GM21825 (cell line): ENCODE measurements around the gene RETN.

Experiments used
- ATAC-seq: cut with Tn5 transposase; IDR thresholded peaks from one replicate; pipeline ENCODE4 v1.9.1; 2021; ENCODE audit warnings: mild to moderate bottlenecking, moderate library complexity; ENCODE audit not compliant: unreplicated experiment

The RETN gene

GRCh38 chr19:7657131-7657751 lies 11.6 kb upstream of the RETN start:
- no peak for ATAC-seq

- ATAC-seq = peak; percentile 70
These were observed 10.6 kb upstream of the RETN start for GRCh38 chr19:7658219-7658686.

- ATAC-seq = no peak
These were observed 6.9 kb upstream of the RETN start for GRCh38 chr19:7661744-7662538.

- ATAC-seq = no peak
These were observed 6.2 kb upstream of the RETN start for GRCh38 chr19:7662657-7663056.

GRCh38 chr19:7663706-7664105 lies 5.1 kb upstream of the RETN start:
- ATAC-seq = no peak

- no peak for ATAC-seq
These were observed 3.8 kb upstream of the RETN start for GRCh38 chr19:7665076-7665475.

GRCh38 chr19:7669641-7670040 lies 792 bp downstream of the RETN start:
- no peak for ATAC-seq

- ATAC-seq = no peak
These were observed 1.4 kb downstream of the RETN start for GRCh38 chr19:7670150-7670783.

GRCh38 chr19:7670790-7671189 lies 1.9 kb downstream of the RETN start:
- ATAC-seq = no peak

GRCh38 chr19:7672522-7672921 lies 3.7 kb downstream of the RETN start:
- ATAC-seq = no peak

- no peak for ATAC-seq
These were observed 5.5 kb downstream of the RETN start for GRCh38 chr19:7674010-7675005.

GRCh38 chr19:7676376-7676775 lies 7.5 kb downstream of the RETN start:
- ATAC-seq = no peak

GRCh38 chr19:7676854-7677253 lies 8.0 kb downstream of the RETN start, which contains the start of gene MCEMP1:
MCEMP1 (plus strand) TSS chr19:7677090; CDS start chr19:7677121, 31 bp downstream.
- ATAC-seq = no peak

- no peak for ATAC-seq
These were observed 8.9 kb downstream of the RETN start for GRCh38 chr19:7677669-7678311.

GRCh38 chr19:7678971-7679751 lies 10.3 kb downstream of the RETN start:
- ATAC-seq = no peak

GRCh38 chr19:7679771-7680605 lies 11.1 kb downstream of the RETN start:
- ATAC-seq = no peak

GRCh38 chr19:7680606-7681339 lies 11.9 kb downstream of the RETN start, which contains the start of gene TRAPPC5:
TRAPPC5 (plus strand) TSS chr19:7680833; CDS start chr19:7682254, 1,421 bp downstream.
- ATAC-seq = peak; percentile 51
